Muscle of arm (tissue), 14 donors: ENCODE measurements around the gene ZSCAN5B. TPM values are rescaled to one million over a fixed set of nuclear protein-coding genes. Genes with fewer than 3 reads are reported as not detected.
"Not testable (repeated sequence)": the region's sequence is repeated elsewhere in the genome, so short reads cannot be mapped to it uniquely, and the experiment has no call there.

Experiments
- DNase-seq: peaks from one replicate; pipeline ENCODE4 v3.0.0-alpha.2; 2013
- long read RNA-seq, 11 donors: transcript quantifications; one replicate each; lab custom pipeline, GENCODE V29; 2026
- polyA plus RNA-seq, 12 donors: library from polyadenylated mRNA; unstranded; fragments of 120-200 nt; gene quantifications; one replicate each; pipeline ENCODE4 v1.2.1, GENCODE V29; 2013; ENCODE audit not compliant: insufficient read length in 12 of 12

ZSCAN5B gene, protein sequence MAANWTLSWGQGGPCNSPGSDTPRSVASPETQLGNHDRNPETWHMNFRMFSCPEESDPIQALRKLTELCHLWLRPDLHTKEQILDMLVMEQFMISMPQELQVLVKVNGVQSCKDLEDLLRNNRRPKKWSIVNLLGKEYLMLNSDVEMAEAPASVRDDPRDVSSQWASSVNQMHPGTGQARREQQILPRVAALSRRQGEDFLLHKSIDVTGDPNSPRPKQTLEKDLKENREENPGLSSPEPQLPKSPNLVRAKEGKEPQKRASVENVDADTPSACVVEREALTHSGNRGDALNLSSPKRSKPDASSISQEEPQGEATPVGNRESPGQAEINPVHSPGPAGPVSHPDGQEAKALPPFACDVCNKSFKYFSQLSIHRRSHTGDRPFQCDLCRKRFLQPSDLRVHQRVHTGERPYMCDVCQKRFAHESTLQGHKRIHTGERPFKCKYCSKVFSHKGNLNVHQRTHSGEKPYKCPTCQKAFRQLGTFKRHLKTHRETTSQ
- polyA plus RNA-seq: under 1 TPM in 3 of 12 donors, not detected in 9; 0.13 to 0.27 (median 0.23) TPM
- long read RNA-seq, donor 1: 0 reads
- long read RNA-seq, donor 2: 0 reads
- long read RNA-seq, donor 3: 0 reads
- long read RNA-seq, donor 4: 0 reads
- long read RNA-seq, donor 5: 0 reads
- long read RNA-seq, donor 6: 0 reads
- long read RNA-seq, donor 7: 0 reads
- long read RNA-seq, donor 8: 0 reads
- long read RNA-seq, donor 9: 0 reads
- long read RNA-seq, donor 10: 0 reads
- long read RNA-seq, donor 11: 0 reads

DNA sequence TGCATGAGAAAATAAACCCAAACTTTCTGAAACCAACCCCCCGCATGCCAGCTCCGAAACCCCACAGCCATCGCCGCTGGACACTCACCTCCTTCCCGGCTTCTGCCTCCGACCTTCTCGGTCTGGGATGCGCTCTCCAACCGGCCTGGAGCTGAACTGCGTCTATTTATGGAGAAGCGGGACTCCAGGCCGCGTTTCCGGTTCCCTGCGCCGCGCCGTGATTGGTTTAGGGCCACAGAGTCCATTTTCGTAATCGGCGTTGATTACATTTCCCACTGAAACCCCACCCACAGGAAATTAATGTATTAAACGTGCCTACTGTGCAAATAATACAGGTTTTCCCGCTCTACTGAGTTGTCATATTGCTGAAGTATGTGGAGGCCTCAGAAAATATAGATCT, at the start of gene ZSCAN5B:
ZSCAN5B (minus strand) TSS at position 138 of the 400 bp plus-strand sequence. CDS start 4,731 bp downstream, outside the sequence.
- not testable (repeated sequence) for DNase-seq

GRCh38 chr19:56245764-56246163, 48.2 kb upstream of the ZSCAN5B start:
- DNase-seq: not testable (repeated sequence)

GRCh38 chr19:56245121-56245740, 47.6 kb upstream of the ZSCAN5B start:
- no peak for DNase-seq

GRCh38 chr19:56223481-56223880, 25.9 kb upstream of the ZSCAN5B start:
- DNase-seq: no peak

DNA sequence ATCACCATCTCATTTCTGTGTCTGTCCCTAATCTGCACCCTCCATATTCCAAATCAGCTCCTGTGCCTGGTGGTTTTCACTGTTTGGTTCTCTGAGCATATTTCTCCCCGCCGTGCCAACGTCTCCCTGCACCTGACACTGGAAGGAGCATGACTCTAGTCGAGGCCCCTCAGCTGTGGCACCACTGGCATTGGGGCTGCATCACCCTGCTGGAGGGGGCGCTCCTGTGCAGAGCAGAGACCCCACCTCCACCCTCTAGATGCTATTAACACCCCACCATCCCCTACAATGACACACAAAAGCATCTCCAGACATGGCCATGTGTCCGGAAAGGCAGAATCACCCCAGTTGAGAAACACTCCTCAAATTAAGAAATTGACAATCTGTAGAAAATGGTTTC, 25.3 kb upstream of the ZSCAN5B start:
- no peak for DNase-seq

DNA sequence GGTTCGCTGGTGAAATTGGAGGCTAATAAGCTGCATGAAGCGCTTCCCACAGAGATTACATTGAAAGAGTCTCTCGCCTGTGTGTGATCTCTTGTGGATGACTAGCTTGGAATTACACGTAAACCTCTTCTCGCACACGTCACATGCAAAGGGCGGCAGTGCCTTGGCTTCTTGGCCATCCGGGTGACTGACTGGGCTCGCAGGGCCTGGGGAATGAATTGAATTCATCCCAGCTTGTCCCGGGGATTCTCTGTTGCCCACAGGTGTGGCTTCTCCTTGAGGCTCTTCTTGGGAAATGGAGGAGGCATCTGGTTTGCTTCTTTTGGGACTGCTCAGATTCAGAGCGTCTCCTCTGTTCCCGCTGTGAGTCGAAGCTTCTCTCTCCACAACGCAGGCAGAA, 24.3 kb upstream of the ZSCAN5B start:
- no peak for DNase-seq

GRCh38 chr19:56221442-56221841, 23.9 kb upstream of the ZSCAN5B start:
- DNase-seq: not testable (repeated sequence)

- no peak for DNase-seq
Measured at GRCh38 chr19:56218961-56219360, 21.4 kb upstream of the ZSCAN5B start.

DNA sequence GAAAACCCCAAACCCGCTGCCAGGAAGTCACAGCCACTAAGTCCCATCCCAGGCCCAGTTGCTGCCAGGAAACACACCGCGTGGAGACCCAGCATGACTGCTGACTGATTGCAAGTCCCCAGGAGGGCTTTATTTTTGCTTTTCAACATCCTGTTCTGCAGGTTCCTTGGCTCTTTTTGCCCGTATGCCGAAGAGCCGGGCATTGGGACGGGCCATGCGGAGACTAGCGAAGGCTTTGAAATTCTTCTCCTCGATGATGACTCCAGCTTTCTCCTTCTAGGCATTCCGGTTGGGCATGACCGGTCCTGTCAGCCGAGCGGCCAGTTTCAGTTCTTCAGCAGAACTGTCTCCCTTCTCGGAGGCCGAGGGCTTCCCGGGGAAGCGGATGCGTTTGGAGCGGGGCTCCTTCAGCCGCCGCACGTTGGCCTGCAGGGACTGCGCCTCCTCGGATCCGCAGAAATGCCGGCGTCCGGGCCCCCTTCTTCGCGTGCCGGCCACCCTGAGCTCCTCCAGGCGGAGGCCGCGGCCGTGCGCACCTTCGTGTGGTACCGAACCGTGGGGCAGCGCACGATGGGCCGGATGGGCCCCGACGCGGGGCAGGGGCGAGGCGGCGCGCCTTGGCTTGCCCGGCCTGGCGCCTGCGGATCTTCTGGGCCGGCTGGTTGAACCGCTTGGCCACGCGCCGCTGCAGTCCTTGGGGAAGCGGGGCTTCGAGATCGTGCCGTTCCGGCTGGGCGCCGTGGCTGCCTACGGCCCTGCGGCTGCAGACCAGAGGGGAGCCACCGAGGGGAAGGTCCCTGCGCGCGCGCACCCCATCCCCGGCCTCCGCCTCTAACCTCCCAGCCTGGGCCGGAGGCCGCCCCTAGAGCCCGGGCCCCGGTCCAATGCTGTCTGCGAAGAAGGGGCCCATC, 19.7 kb upstream of the ZSCAN5B start:
- peak; percentile 10 for DNase-seq

- DNase-seq: no peak
Measured at GRCh38 chr19:56211718-56212117, 14.1 kb upstream of the ZSCAN5B start.

DNA sequence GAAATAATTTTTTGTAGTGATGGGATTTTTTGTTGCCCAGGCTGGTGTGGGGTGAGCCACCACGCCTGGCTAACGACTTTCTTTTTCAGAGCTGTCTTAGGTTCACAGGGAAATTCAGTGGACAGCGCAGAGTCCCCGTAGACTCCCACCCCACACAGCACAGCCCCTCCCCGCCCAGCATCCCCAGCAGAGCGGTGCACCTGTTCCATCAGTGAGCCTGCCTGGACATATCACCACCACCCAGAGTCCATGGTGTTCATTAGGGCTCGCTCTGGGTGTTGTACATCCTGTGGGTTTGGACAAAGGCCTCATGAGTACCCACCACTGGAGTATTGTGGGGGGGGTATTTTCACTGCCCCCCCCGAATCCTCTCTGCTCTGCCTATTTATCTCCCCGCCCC, 12.5 kb upstream of the ZSCAN5B start:
- not testable (repeated sequence) for DNase-seq

- DNase-seq: no peak
Measured at GRCh38 chr19:56209091-56209490, 11.5 kb upstream of the ZSCAN5B start.

DNA sequence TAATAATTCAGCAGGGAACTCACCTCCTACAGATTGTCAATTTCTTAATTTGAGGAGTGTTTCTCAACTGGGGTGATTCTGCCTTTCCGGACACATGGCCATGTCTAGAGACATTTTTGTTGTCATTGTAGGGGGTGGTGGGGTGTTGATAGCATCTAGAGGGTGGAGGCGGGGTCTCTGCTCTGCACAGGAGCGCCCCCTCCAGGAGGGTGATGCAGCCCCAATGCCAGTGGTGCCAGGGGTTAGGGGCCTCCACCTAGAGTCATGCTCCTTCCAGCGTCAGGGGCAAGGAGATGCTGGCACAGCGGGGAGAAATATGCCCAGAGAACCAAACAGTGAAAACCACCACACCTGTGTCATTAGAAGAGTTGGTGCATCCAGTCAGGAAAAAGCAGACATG, 10.0 kb upstream of the ZSCAN5B start:
- not testable (repeated sequence) for DNase-seq

DNA sequence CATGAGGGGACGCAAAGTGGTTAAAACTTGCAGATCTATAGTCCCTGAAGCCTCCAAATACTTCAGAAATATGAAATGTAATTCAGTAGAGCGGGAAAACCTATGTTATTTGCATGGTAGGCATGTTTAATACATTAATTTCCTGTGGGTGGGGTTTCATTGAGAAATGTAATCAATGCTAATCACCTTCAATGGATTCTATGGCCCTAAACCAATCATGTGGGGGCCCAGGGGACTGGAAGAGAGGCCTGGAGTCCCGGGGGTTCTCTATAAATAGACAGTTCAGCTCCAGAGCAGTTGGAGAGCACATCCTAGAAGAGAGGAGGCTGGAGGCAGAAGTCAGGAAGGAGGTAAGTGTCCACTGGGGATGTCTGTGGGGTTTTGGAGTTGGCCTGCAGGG, 4.4 kb upstream of the ZSCAN5B start, which contains the start of gene ZSCAN5C:
ZSCAN5C (plus strand) TSS at position 301 of the 400 bp plus-strand sequence. CDS start 3,641 bp downstream, outside the sequence.
- DNase-seq: no peak

- DNase-seq: no peak
Measured at GRCh38 chr19:56199687-56200086, 2.1 kb upstream of the ZSCAN5B start.

- no peak for DNase-seq
Measured at GRCh38 chr19:56193981-56194640, 3.5 kb downstream of the ZSCAN5B start.

DNA sequence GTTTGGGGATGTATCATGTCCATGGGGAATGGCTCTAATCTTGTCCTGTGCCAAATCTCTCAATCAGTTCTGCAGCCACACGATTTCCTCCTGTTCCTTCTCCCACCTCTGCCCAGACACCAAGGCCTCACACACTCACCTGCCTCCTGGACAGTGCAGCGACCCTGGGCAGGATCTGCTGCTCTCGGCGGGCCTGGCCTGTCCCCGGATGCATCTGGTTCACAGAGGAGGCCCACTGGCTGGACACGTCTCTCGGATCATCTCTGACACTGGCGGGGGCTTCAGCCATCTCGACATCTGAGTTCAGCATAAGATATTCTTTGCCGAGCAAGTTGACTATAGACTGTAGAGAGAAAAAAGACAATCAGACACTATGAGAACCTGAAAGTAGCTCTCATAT, 5.9 kb downstream of the ZSCAN5B start:
- DNase-seq: no peak

- no peak for DNase-seq
Measured at GRCh38 chr19:56191115-56191514, 6.5 kb downstream of the ZSCAN5B start.

DNA sequence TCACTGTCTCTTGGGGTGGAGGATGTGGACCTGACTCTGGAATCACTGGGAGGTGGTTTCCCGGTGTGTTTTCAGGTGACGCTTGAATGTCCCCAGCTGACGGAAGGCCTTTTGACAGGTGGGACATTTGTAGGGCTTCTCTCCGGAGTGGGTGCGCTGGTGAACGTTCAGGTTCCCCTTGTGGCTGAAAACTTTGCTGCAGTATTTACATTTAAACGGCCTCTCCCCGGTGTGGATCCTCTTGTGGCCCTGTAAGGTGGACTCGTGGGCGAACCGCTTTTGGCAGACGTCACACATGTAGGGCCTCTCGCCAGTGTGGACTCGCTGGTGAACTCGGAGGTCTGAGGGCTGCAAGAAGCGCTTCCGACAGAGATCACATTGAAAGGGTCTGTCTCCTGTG, 7.8 kb downstream of the ZSCAN5B start:
- no peak for DNase-seq

DNA sequence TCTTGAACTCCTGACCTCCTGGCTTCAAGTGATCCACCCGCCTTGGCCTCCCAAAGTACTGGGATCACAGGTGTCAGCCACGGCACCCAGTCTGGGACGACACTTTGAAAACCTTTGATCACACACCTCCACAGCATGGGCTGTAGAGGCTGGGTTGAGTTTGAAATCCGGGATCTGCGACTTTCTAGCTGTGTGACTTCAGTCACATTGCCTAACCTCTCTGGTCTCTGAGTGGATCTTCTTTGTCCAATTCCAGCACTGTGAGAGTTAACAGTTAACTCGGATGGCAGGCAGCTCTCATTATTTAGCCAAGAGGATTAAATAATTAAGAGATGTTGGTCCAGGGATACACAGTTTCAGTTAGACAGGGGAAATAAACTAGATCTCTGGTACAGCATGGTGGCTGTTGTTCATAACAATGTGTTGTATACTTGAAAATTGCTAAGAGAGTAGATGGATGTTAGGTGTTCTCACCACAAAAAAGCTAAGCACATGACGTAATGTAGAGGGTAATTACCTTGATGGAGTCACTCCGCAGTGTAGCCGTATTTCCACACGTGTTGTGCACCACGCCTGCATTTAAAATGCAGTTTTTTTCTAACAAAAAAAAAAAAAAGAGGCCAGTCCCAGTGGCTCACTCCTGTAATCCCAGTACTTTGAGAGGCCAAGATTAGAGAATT, 19.9 kb downstream of the ZSCAN5B start:
- DNase-seq: no peak
